Esophagus muscularis mucosa (tissue), 4 donors: ENCODE results near the gene TBL1XR1. TPM values are rescaled to one million over a fixed set of nuclear protein-coding genes. Genes with fewer than 3 reads are reported as not detected.
"Not testable (repeated sequence)": the region's sequence is repeated elsewhere in the genome, so short reads cannot be mapped to it uniquely, and the experiment has no call there.

Experiments used
- DNase-seq: peaks from one replicate; pipeline ENCODE4 v3.0.0-alpha.2; 2017; ENCODE audit errors: extremely low spot score
- H3K27ac ChIP-seq, 4 donors: fragments of 200-600 bp; sonication (generic); replicated peaks in 1 of 4; 1 replicate in 3 of 4; 2 replicates in 1 of 4; pipeline ENCODE4 v1.5.1; 2016 to 2019; ENCODE audit warnings: mild to moderate bottlenecking in 1 of 4
- H3K27me3 ChIP-seq, 4 donors: fragments of 200-600 bp; sonication (generic); one replicate each; pipeline versions ENCODE4 v1.5.1 to v1.6.0; 2016 to 2019
- H3K36me3 ChIP-seq, 4 donors: fragments of 200-600 bp; sonication (generic); one replicate each; pipeline ENCODE4 v1.5.1; 2016 to 2019
- H3K4me1 ChIP-seq, 4 donors: fragments of 200-600 bp; sonication (generic); one replicate each; pipeline ENCODE4 v1.5.1; 2016 to 2019
- H3K4me3 ChIP-seq, 4 donors: fragments of 200-600 bp; sonication (generic); 1 replicate in 2 of 4; 2 replicates in 2 of 4; pipeline ENCODE4 v1.5.1; 2016 to 2019; ENCODE audit warnings: mild to moderate bottlenecking in 4 of 4, moderate library complexity in 1 of 4
- H3K9me3 ChIP-seq, 4 donors: fragments of 200-600 bp; sonication (generic); 1 replicate in 3 of 4; 2 replicates in 1 of 4; pipeline ENCODE4 v1.5.1; 2016 to 2019
- EP300 ChIP-seq: sonication (generic); formaldehyde crosslinking; IDR thresholded peaks from one replicate; pipeline ENCODE4 v1.6.1; 2017; ENCODE audit warnings: antibody characterized with exemption
- POLR2A ChIP-seq: fragments of 450-650 bp; IDR thresholded peaks from one replicate; pipeline ENCODE4 v1.6.1; 2017; ENCODE audit warnings: antibody characterized with exemption, moderate library complexity, mild to moderate bottlenecking, low read depth
- POLR2AphosphoS5 ChIP-seq, 2 donors: sonication (generic); formaldehyde crosslinking; IDR thresholded peaks; one replicate each; pipeline ENCODE4 v1.6.1; 2017; ENCODE audit warnings: antibody characterized with exemption in 2 of 2
- WGBS: methylation state at CpG from one replicate; pipeline ENCODE4 v1.1.5; 2018; 5-methylcytosine and 5-hydroxymethylcytosine counted together
- intact Hi-C: fragments of 100-400 bp; cut with DNase I; formaldehyde crosslinking; loops from one replicate; pipeline ENCODE4 v1.15.1; 2023
- total RNA-seq, 4 donors: library from RNA; depleted of rRNA; stranded (reverse); fragments of >200 nt; gene quantifications; one replicate each; pipeline versions ENCODE4 v1.1.0 to v1.2.1, GENCODE V29; 2016
- TF ChIP-seq, protein P1 (sequence below), 3 experiments: fragments of 200-600 bp in 2 of 3; fragments of 450-650 bp in 1 of 3; sonication (generic) in 2 of 3; IDR thresholded peaks; one replicate each; pipeline ENCODE4 v1.5.1; 2017 to 2019; ENCODE audit warnings: antibody characterized with exemption in 3 of 3, mild to moderate bottlenecking in 2 of 3, moderate library complexity in 1 of 3

TBL1XR1 gene
- total RNA-seq, 4 donors from 2014 or later, result 65.0 to 99.2 (median 78.2) TPM

DNA sequence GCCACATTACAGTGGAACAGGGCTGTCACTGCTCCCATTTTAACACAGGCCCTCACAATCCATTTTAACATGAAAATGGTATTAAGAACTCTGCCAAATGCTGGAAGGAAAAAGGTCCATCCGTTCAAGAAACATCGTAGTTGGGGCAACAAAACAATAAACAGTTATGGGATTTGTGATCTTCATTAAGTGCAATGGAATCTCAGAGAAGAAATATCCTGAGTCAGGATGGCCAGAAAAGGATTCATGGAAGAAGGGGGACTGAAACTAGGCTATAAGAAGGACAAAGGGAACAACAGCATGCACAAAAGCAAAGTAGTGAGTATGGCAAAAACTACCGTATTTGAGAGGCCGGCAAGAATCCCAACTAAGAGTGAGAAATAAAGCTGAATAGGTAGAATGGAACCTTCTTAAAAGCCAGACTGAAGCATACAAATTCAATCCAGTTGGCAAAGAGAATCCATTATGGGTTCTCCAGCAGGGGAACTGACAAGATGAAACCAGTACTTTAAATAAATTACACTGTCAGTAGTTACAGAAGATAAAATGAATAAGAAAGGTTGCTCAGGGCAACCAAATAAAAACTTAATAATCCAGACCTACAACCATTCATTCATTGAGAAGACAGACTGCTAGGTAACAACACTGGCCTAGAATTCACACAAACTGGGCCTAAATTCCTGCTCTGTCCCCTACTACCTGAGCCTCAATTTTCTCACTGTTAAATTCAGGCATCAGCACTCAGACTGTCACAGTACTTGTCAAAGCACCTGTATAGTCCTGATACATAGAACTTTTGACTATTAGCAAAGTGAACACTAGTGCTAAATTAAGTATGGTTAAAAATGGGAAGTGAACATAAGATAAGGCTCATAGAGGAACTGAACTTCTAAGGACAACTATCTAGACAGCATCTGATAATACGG lies 6.3 kb downstream of the TBL1XR1 start:
- Histone ChIP-seq H3K27me3 (no peaks in the 10 kb centered on the region), H3K4me1 (peaks cover 43 to 71% (median 57%) of the 10 kb centered on the region in 4 donors), H3K9me3 (no peaks in the 10 kb centered on the region), H3K4me3 (no peak overlapping the region), H3K36me3 (no peaks in the 10 kb centered on the region), H3K27ac (peak overlapping the region; percentile 30 to 67 (median 62))
- DNase-seq, result no peak
- intact Hi-C loops, result loop anchor here (5.0 to 10.0 kb wide), 4 partner anchors 139 to 1194 kb away; no protein-coding TSS in a partner anchor
- TF ChIP-seq, protein P1, sequence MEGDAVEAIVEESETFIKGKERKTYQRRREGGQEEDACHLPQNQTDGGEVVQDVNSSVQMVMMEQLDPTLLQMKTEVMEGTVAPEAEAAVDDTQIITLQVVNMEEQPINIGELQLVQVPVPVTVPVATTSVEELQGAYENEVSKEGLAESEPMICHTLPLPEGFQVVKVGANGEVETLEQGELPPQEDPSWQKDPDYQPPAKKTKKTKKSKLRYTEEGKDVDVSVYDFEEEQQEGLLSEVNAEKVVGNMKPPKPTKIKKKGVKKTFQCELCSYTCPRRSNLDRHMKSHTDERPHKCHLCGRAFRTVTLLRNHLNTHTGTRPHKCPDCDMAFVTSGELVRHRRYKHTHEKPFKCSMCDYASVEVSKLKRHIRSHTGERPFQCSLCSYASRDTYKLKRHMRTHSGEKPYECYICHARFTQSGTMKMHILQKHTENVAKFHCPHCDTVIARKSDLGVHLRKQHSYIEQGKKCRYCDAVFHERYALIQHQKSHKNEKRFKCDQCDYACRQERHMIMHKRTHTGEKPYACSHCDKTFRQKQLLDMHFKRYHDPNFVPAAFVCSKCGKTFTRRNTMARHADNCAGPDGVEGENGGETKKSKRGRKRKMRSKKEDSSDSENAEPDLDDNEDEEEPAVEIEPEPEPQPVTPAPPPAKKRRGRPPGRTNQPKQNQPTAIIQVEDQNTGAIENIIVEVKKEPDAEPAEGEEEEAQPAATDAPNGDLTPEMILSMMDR (IDR thresholded peaks at IDR 0.05), result no peak
- TF ChIP-seq POLR2AphosphoS5 (IDR thresholded peaks at IDR 0.05), result no peak
- TF ChIP-seq POLR2A, result no peak
- WGBS, result 33% methylated on average over 5 of the region's 5 CpGs

DNA sequence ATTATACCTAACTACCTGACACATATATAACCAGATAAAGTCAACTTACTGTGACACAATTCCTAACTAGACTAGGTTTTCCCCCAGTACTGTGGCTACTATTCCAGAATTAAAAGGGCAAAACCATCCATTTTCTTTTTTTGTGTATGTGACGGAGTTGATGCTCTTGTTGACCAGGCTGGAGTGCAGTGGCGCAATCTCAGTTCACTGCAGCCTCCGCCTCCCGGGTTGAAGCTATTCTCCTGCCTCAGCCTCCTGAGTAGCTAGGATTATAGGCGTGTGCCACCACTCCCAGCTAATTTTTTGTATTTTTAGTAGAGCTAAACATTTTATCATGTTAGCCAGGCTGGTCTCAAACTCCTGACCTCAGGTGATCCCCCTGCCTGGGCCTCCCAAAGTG lies 7.1 kb downstream of the TBL1XR1 start:
- not testable (repeated sequence) for H3K27me3 ChIP-seq, DNase-seq, H3K36me3 ChIP-seq, H3K4me3 ChIP-seq, H3K9me3 ChIP-seq
- 95% methylated on average over 5 of the region's 5 CpGs for WGBS
- Histone ChIP-seq H3K27ac (peak overlapping the region; percentile 30 to 67 (median 62)), H3K4me1 (peaks cover 51 to 78% (median 63%) of the 10 kb centered on the region in 4 donors)
- intact Hi-C loops, result loop anchor here (5.0 to 10.0 kb wide), 4 partner anchors 138 to 1195 kb away; no protein-coding TSS in a partner anchor

DNA sequence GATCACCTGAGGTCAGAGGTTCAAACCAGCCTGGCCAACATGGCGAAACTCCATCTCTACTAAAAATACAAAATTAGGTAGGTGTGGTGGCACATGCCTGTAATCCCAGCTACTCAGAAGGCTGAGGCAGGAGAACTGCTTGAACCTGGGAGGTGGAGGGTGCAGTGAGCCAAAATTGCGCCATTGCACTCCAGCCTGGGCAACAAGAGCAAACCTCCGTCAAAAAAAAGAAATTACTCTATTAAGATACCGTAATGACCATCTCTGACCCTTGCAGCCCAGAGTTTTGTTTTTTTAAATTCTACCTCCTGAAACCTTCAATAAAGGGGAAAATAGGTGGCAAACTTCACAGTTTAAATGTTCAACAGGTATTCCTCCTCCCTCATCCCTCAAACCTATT lies 9.0 kb downstream of the TBL1XR1 start:
- H3K36me3 ChIP-seq, H3K4me3 ChIP-seq, H3K27me3 ChIP-seq, H3K9me3 ChIP-seq, intact Hi-C loops, DNase-seq: not testable (repeated sequence)
- Histone ChIP-seq H3K27ac (peak overlapping the region in 2 of 4 donors; percentile 17 to 30), H3K4me1 (peaks cover 53 to 81% (median 65%) of the 10 kb centered on the region in 4 donors)
- WGBS, result 83% methylated on average over 4 of the region's 4 CpGs

DNA sequence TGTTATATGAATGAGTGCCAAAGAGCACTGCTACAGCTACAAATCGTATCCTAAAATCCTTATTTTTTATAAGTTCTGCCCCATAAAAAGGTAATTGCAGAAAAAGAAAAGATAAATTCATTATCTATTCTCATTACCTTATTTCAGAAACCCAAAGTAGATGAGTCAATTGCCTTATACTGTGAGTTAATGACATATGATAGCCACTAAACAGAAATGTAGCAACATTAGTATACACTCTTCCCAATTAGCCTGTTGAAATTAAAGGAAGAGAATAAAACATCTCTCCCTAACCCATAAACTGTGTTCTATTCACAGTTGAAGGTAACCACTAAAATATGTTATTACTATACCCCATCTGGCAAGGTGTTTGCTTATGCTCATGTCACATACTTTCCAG lies 11.0 kb downstream of the TBL1XR1 start:
- no peaks in the 10 kb centered on the region for H3K9me3 ChIP-seq
- intact Hi-C loops, result no loop called here
- no peak overlapping the region for H3K27ac ChIP-seq
- no peak for DNase-seq
- no peaks in the 10 kb centered on the region for H3K27me3 ChIP-seq
- H3K4me3 ChIP-seq, result no peak overlapping the region
- peaks cover 63 to 86% (median 76%) of the 10 kb centered on the region in 4 donors for H3K4me1 ChIP-seq
- H3K36me3 ChIP-seq, result no peaks in the 10 kb centered on the region
- WGBS, result 48% methylated on average over 1 of the region's 1 CpG
- TF ChIP-seq, protein P1 (IDR thresholded peaks at IDR 0.05), result no peak
- no peak for TF ChIP-seq POLR2AphosphoS5 (IDR thresholded peaks at IDR 0.05)
- TF ChIP-seq POLR2A, result no peak
- no peak for TF ChIP-seq EP300

DNA sequence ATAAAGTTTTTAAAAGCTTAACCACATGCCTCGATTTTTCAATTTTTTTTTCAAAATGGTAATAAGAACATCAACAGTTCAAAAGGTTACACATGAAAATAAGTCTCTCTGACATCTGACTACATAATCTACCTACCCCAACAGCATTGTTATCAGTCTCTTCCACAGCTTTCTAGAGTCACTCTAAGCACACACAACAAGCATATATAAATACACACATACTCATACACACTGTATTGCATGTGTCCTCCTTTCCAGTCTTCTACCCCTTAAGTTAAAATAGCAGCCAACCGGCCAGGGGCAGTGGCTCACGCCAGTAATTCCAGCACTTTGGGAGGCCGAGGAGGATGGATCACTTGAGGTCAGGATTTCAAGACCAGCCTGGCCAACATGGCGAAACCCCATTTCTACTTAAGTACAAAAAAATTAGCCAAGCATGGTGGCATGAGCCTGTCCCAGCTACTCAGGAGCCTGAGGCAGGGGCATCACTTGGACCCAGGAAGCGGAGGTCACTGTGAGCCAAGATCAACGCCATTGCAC lies 12.2 kb downstream of the TBL1XR1 start:
- no peaks in the 10 kb centered on the region for H3K27me3 ChIP-seq
- TF ChIP-seq, protein P1 (IDR thresholded peaks at IDR 0.05), result no peak
- TF ChIP-seq POLR2AphosphoS5 (IDR thresholded peaks at IDR 0.05) (no peak), POLR2A (no peak), EP300 (no peak)
- DNase-seq, result no peak
- H3K27ac ChIP-seq, result no peak overlapping the region
- no peaks in the 10 kb centered on the region for H3K9me3 ChIP-seq
- intact Hi-C loops, result no loop called here
- H3K4me1 ChIP-seq, result peaks cover 62 to 83% (median 71%) of the 10 kb centered on the region in 4 donors
- H3K4me3 ChIP-seq, result no peak overlapping the region
- WGBS, result 80% methylated on average over 7 of the region's 7 CpGs
- no peaks in the 10 kb centered on the region for H3K36me3 ChIP-seq

DNA sequence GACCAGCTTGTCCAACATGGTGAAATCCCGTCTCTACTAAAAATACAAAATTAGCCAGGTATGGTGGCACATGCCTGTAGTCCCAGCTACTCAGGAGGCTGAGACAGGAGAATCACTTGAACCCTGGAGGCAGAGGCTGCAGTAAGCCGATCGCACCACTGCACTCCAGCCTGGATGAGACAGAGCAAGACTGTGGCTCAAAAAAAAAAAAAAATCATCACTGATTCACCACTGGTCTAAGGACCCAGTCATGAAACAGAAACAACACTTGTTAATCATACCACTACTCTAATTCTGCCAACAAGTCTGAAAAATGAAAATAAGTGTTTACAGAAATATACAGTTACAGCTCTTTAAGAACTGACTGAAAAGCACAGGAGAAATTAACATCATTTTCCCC lies 12.7 kb downstream of the TBL1XR1 start:
- H3K9me3 ChIP-seq, H3K4me3 ChIP-seq, DNase-seq, H3K36me3 ChIP-seq, H3K27ac ChIP-seq, intact Hi-C loops, H3K27me3 ChIP-seq: not testable (repeated sequence)
- WGBS, result 97% methylated on average over 3 of the region's 3 CpGs
- H3K4me1 ChIP-seq, result peaks cover 61 to 86% (median 73%) of the 10 kb centered on the region in 4 donors
